Spleen (tissue), 11 donors: Measurements from ENCODE around the gene GDF15. TPM values are rescaled to one million over a fixed set of nuclear protein-coding genes. Genes with fewer than 3 reads are reported as not detected.
"Not testable (repeated sequence)": the region's sequence is repeated elsewhere in the genome, so short reads cannot be mapped to it uniquely, and the experiment has no call there.

Experiments used
- DNase-seq: peaks from one replicate; pipeline ENCODE4 v3.0.0-alpha.2; 2020
- H3K27ac ChIP-seq, 8 donors: fragments of 200-600 bp; sonication (generic) in 7 of 8; 1 replicate in 4 of 8; 2 replicates in 4 of 8; pipeline versions ENCODE4 v1.5.0 to v1.8.0; 2016 to 2021; ENCODE audit warnings: inconsistent platforms in 4 of 8, mild to moderate bottlenecking in 4 of 8, moderate library complexity in 1 of 8
- H3K27me3 ChIP-seq, 7 donors: fragments of 200-600 bp; sonication (generic) in 6 of 7; replicated peaks in 1 of 7; 1 replicate in 4 of 7; 2 replicates in 3 of 7; pipeline versions ENCODE4 v1.5.0 to v1.8.0; 2016 to 2021; ENCODE audit warnings: inconsistent platforms in 3 of 7, mild to moderate bottlenecking in 1 of 7
- H3K36me3 ChIP-seq, 6 donors: fragments of 200-600 bp; sonication (generic) in 5 of 6; 1 replicate in 4 of 6; 2 replicates in 2 of 6; pipeline versions ENCODE4 v1.5.0 to v1.8.0; 2016 to 2021; ENCODE audit warnings: inconsistent platforms in 2 of 6
- H3K4me1 ChIP-seq, 6 donors: fragments of 200-600 bp; sonication (generic) in 5 of 6; 1 replicate in 3 of 6; 2 replicates in 3 of 6; pipeline versions ENCODE4 v1.5.0 to v1.8.0; 2016 to 2021; ENCODE audit warnings: inconsistent platforms in 3 of 6
- H3K4me3 ChIP-seq, 8 donors: fragments of 200-600 bp; sonication (generic) in 7 of 8; 1 replicate in 4 of 8; 2 replicates in 4 of 8; pipeline versions ENCODE4 v1.5.0 to v1.8.0; 2016 to 2021; ENCODE audit warnings: inconsistent platforms in 4 of 8, mild to moderate bottlenecking in 4 of 8, moderate library complexity in 2 of 8
- H3K9me3 ChIP-seq, 8 donors: fragments of 200-600 bp; sonication (generic) in 7 of 8; 1 replicate in 4 of 8; 2 replicates in 4 of 8; pipeline versions ENCODE4 v1.5.0 to v1.8.0; 2016 to 2021; ENCODE audit warnings: inconsistent platforms in 4 of 8
- CTCF ChIP-seq, 11 experiments: fragments of 200-600 bp in 7 of 11; fragments of 450-650 bp in 4 of 11; sonication (generic) in 4 of 11; IDR thresholded peaks in 8 of 11; conservative IDR thresholded peaks in 3 of 11; 1 replicate in 7 of 11; 2 replicates in 4 of 11; pipeline versions ENCODE4 v1.4.0 to v1.8.0; 2016 to 2021; ENCODE audit warnings: antibody characterized with exemption in 11 of 11, inconsistent platforms in 4 of 11, mild to moderate bottlenecking in 1 of 11
- POLR2A ChIP-seq, 3 donors: fragments of 450-650 bp; IDR thresholded peaks; one replicate each; pipeline ENCODE4 v1.5.1; 2017; ENCODE audit warnings: antibody characterized with exemption in 3 of 3, mild to moderate bottlenecking in 1 of 3
- POLR2AphosphoS5 ChIP-seq, 3 donors: sonication (generic); formaldehyde crosslinking; IDR thresholded peaks; one replicate each; pipeline ENCODE4 v1.5.1; 2017; ENCODE audit warnings: antibody characterized with exemption in 3 of 3
- WGBS, 5 donors: extraction: QIAGEN DNeasy Blood & Tissue Kit in 3 of 5; methylation state at CpG; one replicate each; pipeline versions ENCODE4 v1.1.5 to v1.1.7; 2013 to 2018; 5-methylcytosine and 5-hydroxymethylcytosine counted together
- intact Hi-C: fragments of 100-400 bp; cut with DNase I; formaldehyde crosslinking; loops from one replicate; pipeline ENCODE4 v1.15.0; 2023; ENCODE audit warnings: low total_unique reads
- polyA plus RNA-seq, 3 donors: library from polyadenylated mRNA; stranded (reverse); fragments of 200-250 nt; gene quantifications; one replicate each; pipeline ENCODE4 v1.2.1, GENCODE V29; 2013
- total RNA-seq, 7 donors: library from RNA; depleted of rRNA in 3 of 7; stranded (reverse); fragments of >200 nt in 3 of 7; fragmentation: NEBNext Ultra II Directional in 4 of 7; extraction: Animal tissue kit (Norgen Biotek cat#: 25700) in 4 of 7; gene quantifications; one replicate each; pipeline versions ENCODE4 v1.1.0 to v1.2.1, GENCODE V29; 2016 to 2021
- donor health status: healthy with polysubstance abuse.
- donor health status: DM: no; HTN: no; CAD: no; lungs with moderate emphysema.
- donor health status: DM: no; HTN: no; CAD: no.
- donor health status: Bipolar disorder and iron deficiency.
- donor health status: healthy.
- donor health status: DM: no; HTN: no; CAD: no.
- donor health status: DM: yes; HTN: yes; CAD: no.

GDF15 gene
- total and polyA plus RNA-seq, 10 donors = 0.77 to 34.3 (median 4.3) TPM

DNA sequence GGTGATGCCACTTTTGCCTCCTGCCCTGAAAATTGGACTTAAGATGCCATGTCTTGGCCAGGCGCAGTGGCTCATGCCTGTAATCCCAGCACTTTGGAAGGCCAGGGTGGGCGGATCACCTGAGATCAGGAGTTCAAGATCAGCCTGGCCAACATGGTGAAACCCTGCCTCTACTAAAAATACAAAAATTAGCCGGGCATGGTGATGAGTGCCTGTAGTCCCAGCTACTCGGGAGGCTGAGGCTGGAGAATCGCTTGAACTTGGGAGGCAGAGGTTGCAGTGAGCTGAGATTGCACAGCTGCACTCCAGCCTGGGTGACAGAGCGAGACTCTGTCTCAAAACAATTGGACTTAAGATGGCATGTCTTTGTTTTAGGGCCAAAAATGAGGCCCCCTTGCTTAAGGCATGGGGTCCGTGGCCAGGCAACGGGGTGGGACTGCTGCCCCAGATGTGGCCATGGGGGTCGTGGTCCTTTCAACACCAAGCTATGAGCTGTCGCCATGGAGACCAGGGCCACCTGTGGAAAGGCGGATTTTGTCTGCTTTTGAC is 21.6 kb upstream of the GDF15 start:
- WGBS, 5 donors = 49 to 69% (median 56%) methylated on average over 11 of the region's 11 CpGs
- peaks cover 0 to 79% (median 24%) of the 10 kb centered on the region in 6 donors for H3K36me3 ChIP-seq
- peaks cover 7 to 36% (median 21%) of the 10 kb centered on the region in 6 donors for H3K4me1 ChIP-seq
- H3K9me3 ChIP-seq, H3K4me3 ChIP-seq, H3K27me3 ChIP-seq, DNase-seq, intact Hi-C loops: not testable (repeated sequence)
- H3K27ac ChIP-seq = peak overlapping the region; percentile 74 to 84 (median 79)
- peak in 2 of 3 donors; percentile 15 to 35 for TF ChIP-seq POLR2AphosphoS5 (IDR thresholded peaks at IDR 0.05)

DNA sequence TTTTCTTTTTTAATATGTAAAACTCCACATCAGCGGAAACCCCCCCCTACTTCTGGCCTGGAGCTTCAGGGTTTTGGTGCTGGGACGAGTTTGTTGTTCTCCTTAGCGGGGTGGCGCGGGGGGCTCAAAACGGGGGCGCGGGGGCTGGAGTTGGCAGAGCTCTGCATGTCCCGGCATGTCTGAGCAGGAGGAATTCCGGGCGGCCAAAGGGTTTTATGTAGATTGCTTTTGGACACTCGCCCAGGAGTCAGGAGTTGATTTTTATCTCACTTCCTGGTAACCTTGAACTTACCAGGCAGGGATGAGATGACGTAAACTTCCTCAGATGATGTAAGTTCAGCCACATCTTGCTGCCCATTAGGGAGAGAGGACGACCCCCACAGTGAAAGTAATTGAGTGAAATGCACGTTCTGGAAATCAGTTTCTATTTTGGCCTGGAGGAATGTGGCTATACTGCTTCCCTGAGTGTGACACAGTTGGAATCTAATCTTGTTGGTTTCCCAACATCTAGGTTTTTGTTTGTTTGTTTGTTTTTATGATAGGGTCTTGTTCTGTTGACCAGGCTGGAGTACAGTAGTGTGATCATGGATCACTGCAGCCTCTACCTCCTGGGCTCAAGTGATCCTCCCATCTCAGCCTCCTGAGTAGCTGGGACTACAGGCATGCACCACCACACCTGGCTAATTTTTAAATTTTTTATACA is 21.0 kb upstream of the GDF15 start:
- peaks cover 0 to 78% (median 19%) of the 10 kb centered on the region in 6 donors for H3K36me3 ChIP-seq
- H3K4me1 ChIP-seq = peaks cover 7 to 36% (median 21%) of the 10 kb centered on the region in 6 donors
- peak overlapping the region; percentile 74 to 84 (median 79) for H3K27ac ChIP-seq
- 18 to 40% (median 23%) methylated on average over 14 to 15 of the region's 15 CpGs for WGBS, 5 donors
- DNase-seq = no peak
- TF ChIP-seq CTCF (IDR thresholded peaks at IDR 0.05 in 8 of 11, conservative IDR thresholded peaks at IDR 0.05 in 3 of 11) (no peak), POLR2A (IDR thresholded peaks at IDR 0.05) (no peak), POLR2AphosphoS5 (IDR thresholded peaks at IDR 0.05) (peak in 1 of 3 donors; percentile 85)
- H3K27me3 ChIP-seq = no peaks in the 10 kb centered on the region
- H3K9me3 ChIP-seq = no peaks in the 10 kb centered on the region
- intact Hi-C loops = no loop called here
- H3K4me3 ChIP-seq = no peak overlapping the region

DNA sequence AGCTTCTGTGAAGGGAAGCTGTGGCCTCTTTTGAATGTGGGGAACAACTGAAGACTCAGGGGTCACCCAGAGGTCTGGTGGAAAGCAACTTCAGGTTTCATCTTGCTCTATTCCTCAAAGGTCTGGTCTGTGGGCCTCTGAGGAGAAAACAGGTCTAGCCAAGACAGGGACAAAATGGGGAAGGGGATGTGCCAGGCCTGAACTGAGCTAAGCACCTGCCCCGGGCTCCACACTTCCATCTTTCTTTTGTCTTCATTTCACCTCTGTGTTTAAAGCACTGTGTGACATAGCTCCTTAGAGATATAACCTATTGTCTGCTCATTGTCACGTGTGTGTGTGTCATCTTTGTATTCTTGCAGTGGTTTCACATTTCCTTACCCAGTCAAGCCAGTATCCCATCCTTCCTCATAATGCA is 19.9 kb upstream of the GDF15 start:
- H3K36me3 ChIP-seq = peaks cover 0 to 67% (median 10%) of the 10 kb centered on the region in 6 donors
- TF ChIP-seq POLR2A (IDR thresholded peaks at IDR 0.05) (no peak), POLR2AphosphoS5 (IDR thresholded peaks at IDR 0.05) (no peak), CTCF (IDR thresholded peaks at IDR 0.05 in 8 of 11, conservative IDR thresholded peaks at IDR 0.05 in 3 of 11) (no peak)
- no peak for DNase-seq
- no peaks in the 10 kb centered on the region for H3K9me3 ChIP-seq
- H3K27me3 ChIP-seq = no peaks in the 10 kb centered on the region
- intact Hi-C loops = no loop called here
- H3K4me3 ChIP-seq = no peak overlapping the region
- peaks cover 7 to 36% (median 21%) of the 10 kb centered on the region in 6 donors for H3K4me1 ChIP-seq
- peak overlapping the region; percentile 74 to 84 (median 79) for H3K27ac ChIP-seq
- WGBS, 5 donors = 81 to 88% (median 86%) methylated on average over 2 of the region's 2 CpGs

GRCh38 chr19:18368504-18369222 is 17.3 kb upstream of the GDF15 start:
- intact Hi-C loops = no loop called here
- no peak for DNase-seq
- H3K4me1 ChIP-seq = peaks cover 12 to 45% (median 29%) of the 10 kb centered on the region in 6 donors
- WGBS, 5 donors = 87 to 93% (median 90%) methylated on average over 12 to 15 of the region's 15 CpGs
- no peaks in the 10 kb centered on the region for H3K9me3 ChIP-seq
- TF ChIP-seq POLR2AphosphoS5 (IDR thresholded peaks at IDR 0.05) = no peak
- TF ChIP-seq POLR2A (IDR thresholded peaks at IDR 0.05) = no peak
- TF ChIP-seq CTCF (IDR thresholded peaks at IDR 0.05 in 8 of 11, conservative IDR thresholded peaks at IDR 0.05 in 3 of 11) = no peak
- no peak overlapping the region for H3K4me3 ChIP-seq
- no peak overlapping the region for H3K27ac ChIP-seq
- no peaks in the 10 kb centered on the region for H3K27me3 ChIP-seq
- H3K36me3 ChIP-seq = peaks cover 0 to 42% (median under 1%) of the 10 kb centered on the region in 6 donors
